NT2/D1 (cell line): Measurements from ENCODE around the gene RNF149.

ENCODE experiments used
- SUZ12 ChIP-seq: IDR thresholded peaks from 2 replicates; pipeline ENCODE4 v1.6.1; 2011; ENCODE audit not compliant: insufficient read length, insufficient read depth; ENCODE audit errors: extremely low read depth
- YY1 ChIP-seq: IDR thresholded peaks from 2 replicates; pipeline ENCODE4 v1.6.1; 2011; ENCODE audit not compliant: insufficient read length, insufficient read depth
- ZNF274 ChIP-seq: IDR thresholded peaks from 2 replicates; pipeline ENCODE4 v1.6.1; 2011; ENCODE audit warnings: mild to moderate bottlenecking, low read depth, low read length

GRCh38 chr2:101241158-101241557 lies 67.3 kb downstream of the RNF149 start:
- TF ChIP-seq SUZ12, result no peak
- no peak for TF ChIP-seq ZNF274
- no peak for TF ChIP-seq YY1
